Memory B cell (primary cell): ENCODE measurements around the gene ELOVL7.
A peak's percentile ranks its signal among the peaks of the same experiment; 100 is the strongest.

Source experiments
- ATAC-seq: fragments of 150-1000 bp; cut with Tn5 transposase; 2 replicates; pipeline ENCODE4 v1.10.0; 2021; ENCODE audit warnings: low read depth, mild to moderate bottlenecking, moderate library complexity
- DNase-seq, 2 donors: peaks; one replicate each; pipeline ENCODE4 v3.0.0; 2022; ENCODE audit warnings: low spot score in 2 of 2
- H3K27ac Mint-ChIP-seq: one replicate; pipeline ENCODE4 v1.8.0; 2022; ENCODE audit warnings: mild to moderate bottlenecking, moderate library complexity, mixed read lengths
- H3K27me3 Mint-ChIP-seq: one replicate; pipeline ENCODE4 v1.8.0; 2022; ENCODE audit warnings: mixed read lengths
- H3K36me3 Mint-ChIP-seq: one replicate; pipeline ENCODE4 v1.8.0; 2022; ENCODE audit warnings: mild to moderate bottlenecking, mixed read lengths
- H3K4me1 Mint-ChIP-seq: one replicate; pipeline ENCODE4 v1.8.0; 2022; ENCODE audit warnings: mixed read lengths
- H3K4me3 Mint-ChIP-seq: one replicate; pipeline ENCODE4 v1.8.0; 2022; ENCODE audit warnings: mild to moderate bottlenecking, moderate library complexity, mixed read lengths
- H3K9me3 Mint-ChIP-seq: one replicate; pipeline ENCODE4 v1.8.0; 2022; ENCODE audit warnings: mixed read lengths

ELOVL7 gene

GRCh38 chr5:60851626-60852025, 7.6 kb upstream of the ELOVL7 start:
- Mint-ChIP-seq H3K27ac (no peak overlapping the region), H3K36me3 (no peaks in the 10 kb centered on the region), H3K27me3 (peaks cover 2% of the 10 kb centered on the region), H3K9me3 (no peaks in the 10 kb centered on the region), H3K4me1 (no peaks in the 10 kb centered on the region), H3K4me3 (no peak overlapping the region)
- ATAC-seq: no peak
- no peak for DNase-seq

- Mint-ChIP-seq H3K36me3 (no peaks in the 10 kb centered on the region), H3K9me3 (no peaks in the 10 kb centered on the region), H3K4me3 (no peak overlapping the region), H3K27me3 (peaks cover 24% of the 10 kb centered on the region), H3K4me1 (peaks cover 6% of the 10 kb centered on the region), H3K27ac (no peak overlapping the region)
- ATAC-seq (no peak), DNase-seq (no peak)
These were observed 2.2 kb upstream of the ELOVL7 start for GRCh38 chr5:60846298-60846697.

GRCh38 chr5:60843386-60843935, 608 bp downstream of the ELOVL7 start:
- peaks cover 24% of the 10 kb centered on the region for H3K27me3 Mint-ChIP-seq
- no peak for ATAC-seq
- H3K4me1 Mint-ChIP-seq: peaks cover 6% of the 10 kb centered on the region
- H3K36me3 Mint-ChIP-seq: no peaks in the 10 kb centered on the region
- no peak overlapping the region for H3K27ac Mint-ChIP-seq
- no peak for DNase-seq
- no peaks in the 10 kb centered on the region for H3K9me3 Mint-ChIP-seq
- peak overlapping the region; percentile 65 for H3K4me3 Mint-ChIP-seq

- H3K36me3 Mint-ChIP-seq: no peaks in the 10 kb centered on the region
- H3K4me1 Mint-ChIP-seq: peaks cover 8% of the 10 kb centered on the region
- ATAC-seq (no peak), DNase-seq (no peak)
- H3K27ac Mint-ChIP-seq: no peak overlapping the region
- peaks cover 24% of the 10 kb centered on the region for H3K27me3 Mint-ChIP-seq
- peak overlapping the region; percentile 65 for H3K4me3 Mint-ChIP-seq
- no peaks in the 10 kb centered on the region for H3K9me3 Mint-ChIP-seq
These were observed 1.1 kb downstream of the ELOVL7 start for GRCh38 chr5:60842871-60843385.

GRCh38 chr5:60841361-60841760, 2.7 kb downstream of the ELOVL7 start:
- ATAC-seq (no peak), DNase-seq (no peak)
- no peak overlapping the region for H3K4me3 Mint-ChIP-seq
- H3K27ac Mint-ChIP-seq: no peak overlapping the region
- peaks cover 8% of the 10 kb centered on the region for H3K4me1 Mint-ChIP-seq
- H3K27me3 Mint-ChIP-seq: peaks cover 23% of the 10 kb centered on the region
- H3K9me3 Mint-ChIP-seq: no peaks in the 10 kb centered on the region
- no peaks in the 10 kb centered on the region for H3K36me3 Mint-ChIP-seq

GRCh38 chr5:60836131-60836530, 7.9 kb downstream of the ELOVL7 start:
- Mint-ChIP-seq H3K27me3 (peaks cover 2% of the 10 kb centered on the region), H3K36me3 (no peaks in the 10 kb centered on the region), H3K27ac (no peak overlapping the region), H3K4me1 (peaks cover 2% of the 10 kb centered on the region), H3K9me3 (no peaks in the 10 kb centered on the region), H3K4me3 (no peak overlapping the region)
- DNase-seq (no peak), ATAC-seq (no peak)

GRCh38 chr5:60835554-60835953, 8.5 kb downstream of the ELOVL7 start:
- no peaks in the 10 kb centered on the region for H3K36me3 Mint-ChIP-seq
- H3K4me1 Mint-ChIP-seq: peaks cover 2% of the 10 kb centered on the region
- ATAC-seq: no peak
- H3K4me3 Mint-ChIP-seq: no peak overlapping the region
- DNase-seq: no peak
- peaks cover 2% of the 10 kb centered on the region for H3K27me3 Mint-ChIP-seq
- H3K27ac Mint-ChIP-seq: no peak overlapping the region
- no peaks in the 10 kb centered on the region for H3K9me3 Mint-ChIP-seq

- H3K27ac Mint-ChIP-seq: no peak overlapping the region
- no peak for ATAC-seq
- H3K27me3 Mint-ChIP-seq: no peaks in the 10 kb centered on the region
- H3K4me3 Mint-ChIP-seq: no peak overlapping the region
- H3K9me3 Mint-ChIP-seq: no peaks in the 10 kb centered on the region
- H3K4me1 Mint-ChIP-seq: peaks cover 2% of the 10 kb centered on the region
- DNase-seq: no peak
- H3K36me3 Mint-ChIP-seq: no peaks in the 10 kb centered on the region
These were observed 10.5 kb downstream of the ELOVL7 start for GRCh38 chr5:60833520-60833919.

- H3K9me3 Mint-ChIP-seq: no peaks in the 10 kb centered on the region
- no peak for ATAC-seq
- no peak for DNase-seq
- H3K4me1 Mint-ChIP-seq: no peaks in the 10 kb centered on the region
- H3K4me3 Mint-ChIP-seq: no peak overlapping the region
- H3K36me3 Mint-ChIP-seq: no peaks in the 10 kb centered on the region
- no peaks in the 10 kb centered on the region for H3K27me3 Mint-ChIP-seq
- H3K27ac Mint-ChIP-seq: no peak overlapping the region
These were observed 13.4 kb downstream of the ELOVL7 start for GRCh38 chr5:60830581-60831127.

- H3K36me3 Mint-ChIP-seq: no peaks in the 10 kb centered on the region
- no peak overlapping the region for H3K4me3 Mint-ChIP-seq
- no peak for ATAC-seq
- no peaks in the 10 kb centered on the region for H3K27me3 Mint-ChIP-seq
- DNase-seq: no peak
- no peaks in the 10 kb centered on the region for H3K9me3 Mint-ChIP-seq
- no peak overlapping the region for H3K27ac Mint-ChIP-seq
- no peaks in the 10 kb centered on the region for H3K4me1 Mint-ChIP-seq
These were observed 14.4 kb downstream of the ELOVL7 start for GRCh38 chr5:60829490-60830266.

- Mint-ChIP-seq H3K27ac (no peak overlapping the region), H3K27me3 (no peaks in the 10 kb centered on the region), H3K4me1 (no peaks in the 10 kb centered on the region), H3K36me3 (no peaks in the 10 kb centered on the region), H3K9me3 (no peaks in the 10 kb centered on the region), H3K4me3 (no peak overlapping the region)
- no peak for DNase-seq
- ATAC-seq: no peak
These were observed 16.9 kb downstream of the ELOVL7 start for GRCh38 chr5:60827201-60827600.

GRCh38 chr5:60826653-60827052, 17.4 kb downstream of the ELOVL7 start:
- Mint-ChIP-seq H3K4me1 (no peaks in the 10 kb centered on the region), H3K4me3 (no peak overlapping the region), H3K9me3 (no peaks in the 10 kb centered on the region), H3K27me3 (no peaks in the 10 kb centered on the region), H3K27ac (no peak overlapping the region), H3K36me3 (no peaks in the 10 kb centered on the region)
- DNase-seq (no peak), ATAC-seq (no peak)

GRCh38 chr5:60823574-60823973, 20.5 kb downstream of the ELOVL7 start:
- Mint-ChIP-seq H3K36me3 (no peaks in the 10 kb centered on the region), H3K4me3 (no peak overlapping the region), H3K9me3 (peaks cover 2% of the 10 kb centered on the region), H3K4me1 (no peaks in the 10 kb centered on the region), H3K27ac (no peak overlapping the region), H3K27me3 (peaks cover 2% of the 10 kb centered on the region)
- DNase-seq: no peak
- no peak for ATAC-seq

- H3K27ac Mint-ChIP-seq: no peak overlapping the region
- DNase-seq: no peak
- H3K9me3 Mint-ChIP-seq: peaks cover 2% of the 10 kb centered on the region
- no peak for ATAC-seq
- H3K4me3 Mint-ChIP-seq: no peak overlapping the region
- no peaks in the 10 kb centered on the region for H3K4me1 Mint-ChIP-seq
- no peaks in the 10 kb centered on the region for H3K36me3 Mint-ChIP-seq
- H3K27me3 Mint-ChIP-seq: peaks cover 2% of the 10 kb centered on the region
These were observed 21.8 kb downstream of the ELOVL7 start for GRCh38 chr5:60822285-60822556.
